GM10248 (cell line): Measurements from ENCODE around the gene IDNK.

Experiments
- CTCF ChIA-PET: fragments of 300-600 bp; sonication (Branson Sonifier 250); formaldehyde crosslinking; extraction: SDS; loops from one replicate; lab custom pipeline; 2021; ENCODE audit warnings: antibody characterized with exemption; lab: Yijun Ruan, JAX
- POLR2A ChIA-PET: fragments of 350-650 bp; sonication (Branson Sonifier 250); formaldehyde crosslinking; extraction: SDS; loops from one replicate; lab custom pipeline; 2020; ENCODE audit warnings: antibody characterized with exemption; lab: Yijun Ruan, JAX
- DNase-seq: peaks from one replicate; pipeline ENCODE4 v3.0.0; 2012; ENCODE audit errors: extremely low spot score
- CTCF ChIP-seq: IDR thresholded peaks from 2 replicates; pipeline ENCODE4 v1.5.1; 2012; ENCODE audit warnings: mild to moderate bottlenecking, low read depth; ENCODE audit errors: extremely low read depth, missing control alignments, control extremely low read depth

The IDNK gene

GRCh38 chr9:83622939-83623678 lies at the start of gene IDNK:
IDNK (plus strand) TSS chr9:83623143; CDS start chr9:83623172, 29 bp downstream.
- peak; percentile 82 for DNase-seq
- no peak for TF ChIP-seq CTCF
- CTCF ChIA-PET = interaction anchor here (0.9 to 3.0 kb wide), 8 partner anchors 9 to 86 kb away, joined by 3 to 19 read pairs (median 4); partner anchors contain the start of gene UBQLN1
- POLR2A ChIA-PET = no interaction called here

- ChIA-PET CTCF (interaction anchor here (1.5 to 1.9 kb wide), 2 partner anchors 72 to 240 kb away, joined by 4 to 8 read pairs; no protein-coding TSS in a partner anchor), POLR2A (no interaction called here)
- DNase-seq = no peak
- TF ChIP-seq CTCF = no peak
These were observed 48.5 kb upstream of the IDNK start for GRCh38 chr9:83574482-83574881.

GRCh38 chr9:83582029-83582428 lies 40.9 kb upstream of the IDNK start:
- no peak for DNase-seq
- ChIA-PET CTCF (no interaction called here), POLR2A (no interaction called here)
- no peak for TF ChIP-seq CTCF

GRCh38 chr9:83583151-83584014 lies 39.6 kb upstream of the IDNK start:
- TF ChIP-seq CTCF = peak; percentile 49
- DNase-seq = peak; percentile 40
- ChIA-PET CTCF (interaction anchor here (1.3 to 1.4 kb wide), 2 partner anchors 37 to 327 kb away, joined by 3 read pairs; no protein-coding TSS in a partner anchor), POLR2A (no interaction called here)

GRCh38 chr9:83584995-83585394 lies 37.9 kb upstream of the IDNK start:
- CTCF ChIA-PET = interaction anchor here (1.2 to 1.5 kb wide), 3 partner anchors 16 to 250 kb away, joined by 4 to 6 read pairs (median 5); no protein-coding TSS in a partner anchor
- DNase-seq = no peak
- POLR2A ChIA-PET = no interaction called here
- no peak for TF ChIP-seq CTCF

GRCh38 chr9:83588256-83588655 lies 34.7 kb upstream of the IDNK start:
- CTCF ChIA-PET = no interaction called here
- POLR2A ChIA-PET = no interaction called here
- no peak for TF ChIP-seq CTCF
- no peak for DNase-seq
